SK-N-MC (cell line): ENCODE results near the gene RAB3GAP1.

Experiments used
- EZH2 ChIP-seq: fragments of 200-600 bp; sonication (generic); IDR thresholded peaks from one replicate; pipeline ENCODE4 v1.6.1; 2017; ENCODE audit warnings: antibody characterized with exemption
- FOXP2 ChIP-seq: optimal IDR thresholded peaks from 2 replicates; pipeline ENCODE3; 2011; ENCODE audit warnings: mild to moderate bottlenecking, moderate library complexity; ENCODE audit not compliant: insufficient read depth; ENCODE audit errors: extremely low read length, control extremely low read depth
- POLR2AphosphoS5 ChIP-seq: IDR thresholded peaks from 2 replicates; pipeline ENCODE4 v1.6.1; 2012; ENCODE audit warnings: mild to moderate bottlenecking, low read depth, low read length, borderline replicate concordance

DNA sequence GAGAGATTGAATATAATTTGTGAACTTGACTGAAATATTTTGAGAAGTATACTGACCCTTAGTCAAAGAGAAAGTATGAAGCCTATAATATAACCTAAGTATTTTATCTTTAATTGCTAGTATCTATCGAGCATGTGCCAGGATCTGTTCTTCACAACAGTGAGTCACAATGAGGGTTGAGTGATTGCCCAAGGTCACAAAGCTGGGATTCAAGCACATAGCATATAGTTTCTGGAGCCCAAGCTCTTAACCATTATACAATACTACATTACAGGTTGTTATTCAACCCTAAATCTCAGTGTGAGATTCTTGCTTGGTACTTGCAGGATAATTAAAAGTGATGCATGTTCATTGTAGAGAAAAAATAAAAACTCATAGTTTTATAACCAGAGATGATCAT, 97.2 kb downstream of the RAB3GAP1 start:
- no peak for TF ChIP-seq POLR2AphosphoS5
- no peak for TF ChIP-seq EZH2
- TF ChIP-seq FOXP2, result no peak
